Activated gamma-delta T cell (primary cell): ENCODE data around the gene PRSS16.
A peak's percentile ranks its signal among the peaks of the same experiment; 100 is the strongest.
"Not testable (repeated sequence)": the region's sequence is repeated elsewhere in the genome, so short reads cannot be mapped to it uniquely, and the experiment has no call there.

Experiments
- DNase-seq: peaks from one replicate; lab custom pipeline; 2025; lab: John Stamatoyannopoulos, UW

PRSS16 gene

GRCh38 chr6:27242589-27243265 is 4.8 kb upstream of the PRSS16 start:
- no peak for DNase-seq

GRCh38 chr6:27248783-27249182 is 1.3 kb downstream of the PRSS16 start:
- DNase-seq, result no peak

GRCh38 chr6:27250277-27251111 is 3.0 kb downstream of the PRSS16 start:
- no peak for DNase-seq

- no peak for DNase-seq
Observed at GRCh38 chr6:27251112-27251605, 3.7 kb downstream of the PRSS16 start.

- DNase-seq, result peak; percentile 37
Observed at GRCh38 chr6:27251606-27252251, 4.2 kb downstream of the PRSS16 start.

- no peak for DNase-seq
Observed at GRCh38 chr6:27254566-27254965, 7.1 kb downstream of the PRSS16 start.

GRCh38 chr6:27255866-27256265 is 8.4 kb downstream of the PRSS16 start:
- DNase-seq, result no peak

GRCh38 chr6:27260369-27260768 is 12.9 kb downstream of the PRSS16 start:
- no peak for DNase-seq

- DNase-seq, result no peak
Observed at GRCh38 chr6:27260836-27261375, 13.4 kb downstream of the PRSS16 start.

GRCh38 chr6:27263886-27264285 is 16.4 kb downstream of the PRSS16 start:
- no peak for DNase-seq

GRCh38 chr6:27267003-27267402 is 19.5 kb downstream of the PRSS16 start:
- not testable (repeated sequence) for DNase-seq

GRCh38 chr6:27267857-27268434 is 20.4 kb downstream of the PRSS16 start:
- DNase-seq, result no peak

GRCh38 chr6:27268803-27269202 is 21.3 kb downstream of the PRSS16 start:
- no peak for DNase-seq

GRCh38 chr6:27273783-27274182 is 26.3 kb downstream of the PRSS16 start:
- DNase-seq, result no peak

- DNase-seq, result no peak
Observed at GRCh38 chr6:27275025-27275956, 27.8 kb downstream of the PRSS16 start.

GRCh38 chr6:27279513-27280063 is 32.1 kb downstream of the PRSS16 start:
- DNase-seq, result no peak

GRCh38 chr6:27280064-27280539 is 32.6 kb downstream of the PRSS16 start:
- DNase-seq, result no peak

GRCh38 chr6:27280540-27281000 is 33.1 kb downstream of the PRSS16 start:
- DNase-seq, result no peak

- no peak for DNase-seq
Observed at GRCh38 chr6:27281105-27281539, 33.6 kb downstream of the PRSS16 start.

- DNase-seq, result no peak
Observed at GRCh38 chr6:27281569-27281968, 34.1 kb downstream of the PRSS16 start.
